DOHH2 (cell line): ENCODE measurements around the gene AP1AR.

Experiments used
- H3F3A ChIP-seq: fragments of 200-600 bp; sonication (generic), shearing (Covaris generic); 2 replicates; pipeline ENCODE4 v1.6.0; 2016; ENCODE audit warnings: antibody characterized with exemption, mild to moderate bottlenecking; ENCODE audit not compliant: control insufficient read depth, insufficient read depth
- H3K27ac ChIP-seq: fragments of 200-600 bp; sonication (generic); 2 replicates; pipeline ENCODE4 v1.5.1; 2014; ENCODE audit warnings: low read depth, mild to moderate bottlenecking, low read length, moderate library complexity
- H3K27me3 ChIP-seq: fragments of 200-600 bp; sonication (generic); 2 replicates; pipeline ENCODE4 v1.6.1; 2014; ENCODE audit warnings: mild to moderate bottlenecking, low read length, mixed read lengths; ENCODE audit not compliant: control insufficient read depth
- H3K36me3 ChIP-seq: fragments of 200-600 bp; sonication (generic); 2 replicates; pipeline ENCODE4 v1.6.1; 2014; ENCODE audit warnings: mild to moderate bottlenecking, low read length, moderate library complexity, mixed read lengths; ENCODE audit not compliant: control insufficient read depth
- H3K4me1 ChIP-seq: fragments of 200-600 bp; sonication (generic); 2 replicates; pipeline ENCODE4 v1.6.1; 2014; ENCODE audit warnings: mild to moderate bottlenecking, low read length, mixed read lengths; ENCODE audit not compliant: control insufficient read depth
- H3K4me2 ChIP-seq: fragments of 200-600 bp; sonication (generic); 2 replicates; pipeline ENCODE4 v1.6.0; 2014; ENCODE audit warnings: mild to moderate bottlenecking, low read length, moderate library complexity
- H3K4me3 ChIP-seq: fragments of 200-600 bp; sonication (generic); 2 replicates; pipeline ENCODE4 v1.5.1; 2014; ENCODE audit warnings: mild to moderate bottlenecking, low read length, mixed read lengths
- H3K79me2 ChIP-seq: fragments of 200-600 bp; sonication (generic); 2 replicates; pipeline ENCODE4 v1.6.1; 2014; ENCODE audit warnings: mild to moderate bottlenecking, low read length, mixed read lengths; ENCODE audit not compliant: control insufficient read depth
- H3K9me2 ChIP-seq: fragments of 200-600 bp; sonication (generic); replicated peaks from 2 replicates; pipeline ENCODE4 v1.6.1; 2014; ENCODE audit warnings: mild to moderate bottlenecking, low read length, mixed read lengths; ENCODE audit not compliant: control insufficient read depth
- H3K9me3 ChIP-seq: fragments of 200-600 bp; sonication (generic); 2 replicates; pipeline ENCODE4 v1.6.1; 2014; ENCODE audit warnings: antibody characterized with exemption, low read length, mixed read lengths; ENCODE audit not compliant: control insufficient read depth, insufficient read depth
- H4K20me1 ChIP-seq: fragments of 200-600 bp; sonication (generic); 2 replicates; pipeline ENCODE4 v1.6.0; 2014; ENCODE audit warnings: low read depth, mild to moderate bottlenecking, antibody characterized with exemption, low read length, moderate library complexity; ENCODE audit not compliant: control insufficient read depth, insufficient read depth
- EZH2phosphoT487 ChIP-seq: fragments of 200-600 bp; sonication (generic); IDR thresholded peaks from 2 replicates; pipeline ENCODE4 v1.6.1; 2017; ENCODE audit warnings: borderline replicate concordance, mild to moderate bottlenecking, antibody characterized with exemption, low read length, moderate library complexity, mixed read lengths
- TF ChIP-seq, protein P1 (sequence below): fragments of 200-600 bp; sonication (generic); IDR thresholded peaks from one replicate; pipeline ENCODE4 v1.5.1; 2014; ENCODE audit warnings: antibody characterized with exemption, mild to moderate bottlenecking, low read depth, low read length; ENCODE audit not compliant: poor library complexity, severe bottlenecking

Gene AP1AR

DNA sequence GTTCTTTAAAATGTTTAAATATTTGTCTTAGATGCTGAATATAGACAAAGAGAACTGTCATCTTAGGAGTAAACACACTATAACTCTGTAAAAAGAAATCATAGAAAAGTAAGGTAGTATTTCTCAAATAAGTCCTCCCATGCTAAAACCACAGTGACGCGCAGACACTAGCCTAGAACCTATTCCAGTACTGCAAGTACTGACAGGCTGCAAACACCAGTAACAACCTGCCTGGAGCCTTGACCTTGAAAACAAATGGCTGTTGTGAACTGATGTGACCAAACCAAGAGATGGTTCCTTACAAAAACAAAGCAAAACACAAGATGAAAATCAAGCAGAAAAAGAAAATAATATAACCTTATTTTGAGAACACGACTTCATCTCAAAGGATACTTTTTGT lies 45.6 kb downstream of the AP1AR start:
- no peaks in the 10 kb centered on the region for H3K9me2 ChIP-seq
- no peak overlapping the region for H3K4me3 ChIP-seq
- no peaks in the 10 kb centered on the region for H3K27me3 ChIP-seq
- H3K36me3 ChIP-seq: peaks cover 78% of the 10 kb centered on the region
- H3F3A ChIP-seq: peaks cover 42% of the 10 kb centered on the region
- H3K4me2 ChIP-seq: no peak overlapping the region
- peaks cover 7% of the 10 kb centered on the region for H3K9me3 ChIP-seq
- TF ChIP-seq EZH2phosphoT487: no peak
- TF ChIP-seq, protein P1, sequence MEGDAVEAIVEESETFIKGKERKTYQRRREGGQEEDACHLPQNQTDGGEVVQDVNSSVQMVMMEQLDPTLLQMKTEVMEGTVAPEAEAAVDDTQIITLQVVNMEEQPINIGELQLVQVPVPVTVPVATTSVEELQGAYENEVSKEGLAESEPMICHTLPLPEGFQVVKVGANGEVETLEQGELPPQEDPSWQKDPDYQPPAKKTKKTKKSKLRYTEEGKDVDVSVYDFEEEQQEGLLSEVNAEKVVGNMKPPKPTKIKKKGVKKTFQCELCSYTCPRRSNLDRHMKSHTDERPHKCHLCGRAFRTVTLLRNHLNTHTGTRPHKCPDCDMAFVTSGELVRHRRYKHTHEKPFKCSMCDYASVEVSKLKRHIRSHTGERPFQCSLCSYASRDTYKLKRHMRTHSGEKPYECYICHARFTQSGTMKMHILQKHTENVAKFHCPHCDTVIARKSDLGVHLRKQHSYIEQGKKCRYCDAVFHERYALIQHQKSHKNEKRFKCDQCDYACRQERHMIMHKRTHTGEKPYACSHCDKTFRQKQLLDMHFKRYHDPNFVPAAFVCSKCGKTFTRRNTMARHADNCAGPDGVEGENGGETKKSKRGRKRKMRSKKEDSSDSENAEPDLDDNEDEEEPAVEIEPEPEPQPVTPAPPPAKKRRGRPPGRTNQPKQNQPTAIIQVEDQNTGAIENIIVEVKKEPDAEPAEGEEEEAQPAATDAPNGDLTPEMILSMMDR: no peak
- H4K20me1 ChIP-seq: peaks cover 28% of the 10 kb centered on the region
- peaks cover 82% of the 10 kb centered on the region for H3K79me2 ChIP-seq
- H3K27ac ChIP-seq: no peak overlapping the region
- peaks cover 52% of the 10 kb centered on the region for H3K4me1 ChIP-seq

GRCh38 chr4:112277705-112278448 lies 46.3 kb downstream of the AP1AR start:
- H3K79me2 ChIP-seq: peaks cover 88% of the 10 kb centered on the region
- H3K27ac ChIP-seq: peak overlapping the region; percentile 100
- peaks cover 84% of the 10 kb centered on the region for H3K36me3 ChIP-seq
- no peak for TF ChIP-seq EZH2phosphoT487
- TF ChIP-seq, protein P1: no peak
- H3K4me3 ChIP-seq: peak overlapping the region; percentile 22; the same call in 1 of the 2 replicates
- H3K4me2 ChIP-seq: peak overlapping the region; percentile 87
- peaks cover 36% of the 10 kb centered on the region for H3F3A ChIP-seq
- H3K4me1 ChIP-seq: peaks cover 59% of the 10 kb centered on the region
- no peaks in the 10 kb centered on the region for H3K9me2 ChIP-seq
- peaks cover 13% of the 10 kb centered on the region for H3K9me3 ChIP-seq
- peaks cover 30% of the 10 kb centered on the region for H4K20me1 ChIP-seq
- H3K27me3 ChIP-seq: no peaks in the 10 kb centered on the region

DNA sequence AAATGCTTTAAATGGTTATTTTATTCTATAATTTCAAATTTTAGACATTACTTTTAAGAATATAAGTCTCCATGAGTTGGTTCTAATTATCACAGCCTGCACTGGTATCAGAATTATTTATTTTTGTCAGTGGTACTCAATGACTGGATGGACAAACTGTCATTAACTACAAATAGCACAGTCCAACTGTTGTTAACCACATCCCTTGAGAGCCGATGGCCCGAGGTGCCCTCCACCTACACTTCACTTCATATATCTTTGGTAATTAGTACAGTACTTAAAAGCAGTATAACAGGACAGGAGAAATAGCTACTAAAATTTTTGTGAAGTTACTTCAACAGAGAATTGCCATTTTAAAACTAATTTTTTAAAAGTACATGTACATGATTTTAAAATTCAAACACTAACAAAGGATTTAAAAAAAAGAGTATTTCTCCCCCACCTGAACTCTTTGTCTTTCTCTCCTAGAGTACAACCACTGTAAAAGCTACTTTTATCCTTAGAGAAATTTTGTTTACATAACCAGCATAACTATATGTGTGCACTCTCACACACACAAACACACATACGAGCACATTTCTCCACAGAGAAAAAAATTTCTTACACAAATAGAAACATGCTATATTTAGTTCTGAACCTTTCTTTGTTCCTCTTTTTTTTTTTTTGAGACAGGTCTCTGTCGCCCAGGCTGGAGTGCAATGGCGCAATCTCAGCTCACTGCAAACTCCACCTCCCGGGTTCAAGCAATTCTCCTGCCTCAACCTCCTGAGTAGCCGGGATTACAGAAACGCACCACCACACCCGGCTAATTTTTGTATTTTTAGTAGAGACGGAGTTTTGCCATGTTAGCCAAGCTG lies 47.7 kb downstream of the AP1AR start:
- no peak for TF ChIP-seq EZH2phosphoT487
- TF ChIP-seq, protein P1: no peak
- H3K79me2 ChIP-seq: peaks cover 97% of the 10 kb centered on the region
- H3K36me3 ChIP-seq: peaks cover 92% of the 10 kb centered on the region
- peak overlapping the region; percentile 87 for H3K4me2 ChIP-seq
- H3K4me3 ChIP-seq: peak overlapping the region; percentile 100
- H3K27ac ChIP-seq: peak overlapping the region; percentile 100
- H3K9me3 ChIP-seq: peaks cover 18% of the 10 kb centered on the region
- peaks cover 31% of the 10 kb centered on the region for H4K20me1 ChIP-seq
- peaks cover 69% of the 10 kb centered on the region for H3K4me1 ChIP-seq
- peaks cover 32% of the 10 kb centered on the region for H3F3A ChIP-seq
- no peaks in the 10 kb centered on the region for H3K9me2 ChIP-seq
- H3K27me3 ChIP-seq: no peaks in the 10 kb centered on the region
